GM12872 (cell line): ENCODE results near the gene KCNMA1.

Experiments used
- CTCF ChIP-seq: IDR thresholded peaks from 3 replicates; pipeline ENCODE4 v1.5.1; 2011; ENCODE audit warnings: low read depth, mild to moderate bottlenecking, low read length, moderate library complexity; ENCODE audit not compliant: insufficient read depth

KCNMA1 gene

DNA sequence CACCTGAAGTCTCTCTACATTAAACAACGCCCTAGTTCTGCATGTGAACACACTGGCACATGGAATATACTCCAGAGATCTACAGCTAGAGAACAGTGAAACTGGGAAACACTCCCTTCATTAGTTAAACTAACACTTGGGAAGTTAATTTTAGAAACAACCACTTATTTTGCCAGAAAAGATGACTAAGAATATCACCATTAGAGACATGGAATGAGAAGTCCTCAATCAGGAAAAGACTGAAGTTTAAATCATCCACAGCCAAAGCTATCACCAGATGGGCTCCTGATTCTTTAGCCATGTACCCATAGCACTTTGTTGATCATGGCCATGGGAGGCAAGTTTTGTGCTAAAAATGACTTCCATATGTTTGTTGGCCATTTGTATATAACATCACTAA lies 719.5 kb downstream of the KCNMA1 start:
- no peak for TF ChIP-seq CTCF

- no peak for TF ChIP-seq CTCF
These were observed 720.5 kb downstream of the KCNMA1 start for GRCh38 chr10:76917071-76917470.

GRCh38 chr10:76916536-76916935 lies 721.1 kb downstream of the KCNMA1 start:
- TF ChIP-seq CTCF, result no peak

DNA sequence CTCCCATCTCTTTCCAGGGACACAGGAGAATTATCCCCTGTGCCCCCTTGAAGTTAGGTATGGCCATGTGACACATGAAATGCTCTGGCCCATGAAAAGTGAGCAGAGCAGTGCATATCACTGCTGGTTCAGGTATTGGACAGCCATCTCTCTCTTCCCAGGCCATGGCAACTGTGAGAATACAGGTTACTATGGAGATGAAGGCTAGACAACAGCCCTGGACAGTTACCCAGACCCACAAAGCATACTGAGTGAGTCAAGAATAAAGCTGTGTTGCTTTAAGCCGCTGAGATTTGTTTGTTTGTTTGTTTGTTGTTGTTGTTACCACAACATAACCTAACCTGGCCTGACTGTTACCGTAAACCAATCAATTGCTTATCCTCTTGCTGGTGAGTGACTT lies 722.3 kb downstream of the KCNMA1 start:
- no peak for TF ChIP-seq CTCF

DNA sequence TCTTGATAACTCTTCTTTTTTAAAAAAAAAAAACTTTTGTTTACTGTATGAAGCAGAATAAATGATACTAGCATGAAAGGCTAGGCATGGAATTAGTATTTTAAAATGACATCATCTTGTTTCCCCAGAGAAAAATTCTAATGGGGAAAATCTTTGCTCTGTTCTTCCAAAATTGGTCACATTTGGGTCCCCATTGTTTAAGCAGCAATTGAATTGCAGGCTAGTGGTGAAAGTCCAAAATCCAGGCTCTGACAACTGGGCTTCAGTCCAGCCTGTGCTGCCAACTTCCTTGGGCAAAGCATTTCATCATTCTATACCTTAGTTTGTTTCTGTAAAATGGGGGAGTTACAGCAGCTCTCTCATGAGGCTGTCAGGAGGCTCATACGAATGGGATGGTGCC lies 726.4 kb downstream of the KCNMA1 start:
- no peak for TF ChIP-seq CTCF

DNA sequence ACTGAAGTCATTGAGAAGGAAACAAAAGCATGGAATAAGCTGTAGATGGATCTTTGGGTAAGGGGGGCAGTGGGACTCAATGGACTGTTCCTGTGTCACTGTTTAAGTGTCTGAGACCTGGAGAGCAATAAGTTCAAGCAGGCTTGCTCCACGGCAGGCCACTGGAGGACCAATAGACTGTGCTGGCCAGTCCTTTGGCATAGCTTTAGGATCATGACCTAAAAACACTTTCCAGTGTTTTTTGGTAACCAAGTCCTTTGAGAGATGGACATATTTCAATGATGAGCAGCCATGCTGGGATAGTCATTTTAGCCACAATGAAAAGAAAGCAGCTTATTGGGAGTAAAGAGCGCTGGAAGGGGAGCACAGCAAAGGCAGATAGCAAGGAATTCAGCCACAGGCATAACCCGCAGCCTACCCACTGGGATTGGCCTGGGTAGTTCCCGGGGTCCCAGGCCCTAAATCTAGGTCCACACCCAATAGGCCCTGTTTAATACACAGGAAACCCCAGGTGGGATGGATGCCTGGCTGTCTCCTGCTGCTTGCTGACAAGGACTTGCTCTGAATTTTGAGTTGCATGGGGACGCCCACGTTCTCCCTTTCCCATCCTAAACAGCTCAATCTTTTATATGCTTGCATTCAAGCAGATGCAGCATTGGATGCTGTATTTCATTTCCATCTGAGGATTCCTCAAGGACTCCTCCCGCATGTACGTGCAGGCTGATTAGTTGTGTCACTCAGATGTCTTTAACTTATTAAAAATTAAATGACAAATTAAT lies 727.2 kb downstream of the KCNMA1 start:
- TF ChIP-seq CTCF, result no peak

- no peak for TF ChIP-seq CTCF
These were observed 731.4 kb downstream of the KCNMA1 start for GRCh38 chr10:76906256-76906655.

- TF ChIP-seq CTCF, result no peak
These were observed 732.4 kb downstream of the KCNMA1 start for GRCh38 chr10:76905251-76905650.
